ENCODE results near the gene PLXNA4.

PLXNA4 gene

DNA sequence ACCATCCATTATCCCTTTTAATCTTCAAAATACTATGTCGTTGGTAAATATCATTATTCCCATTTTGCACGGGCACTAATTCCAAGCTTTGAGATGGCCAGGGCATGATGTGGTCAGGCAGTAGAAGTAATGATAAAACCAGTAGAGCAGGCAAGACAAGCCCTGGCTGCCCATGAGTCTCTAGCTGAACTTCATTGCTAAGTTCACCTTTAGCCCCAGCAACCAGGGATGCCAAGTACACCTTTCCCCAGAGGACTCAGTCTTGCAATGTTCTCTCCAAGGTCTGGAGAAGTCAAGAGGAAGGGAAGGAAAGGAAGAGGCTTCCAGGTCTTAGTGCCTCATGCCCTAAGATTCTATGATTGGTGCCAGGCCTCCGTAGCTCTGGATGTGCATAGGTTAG is 203.2 kb downstream of the PLXNA4 start:
- no peak for DNase-seq
- no peaks in the 10 kb centered on the region for H3K9me3 ChIP-seq (ENCODE audit: control insufficient read depth, low read length)

DNA sequence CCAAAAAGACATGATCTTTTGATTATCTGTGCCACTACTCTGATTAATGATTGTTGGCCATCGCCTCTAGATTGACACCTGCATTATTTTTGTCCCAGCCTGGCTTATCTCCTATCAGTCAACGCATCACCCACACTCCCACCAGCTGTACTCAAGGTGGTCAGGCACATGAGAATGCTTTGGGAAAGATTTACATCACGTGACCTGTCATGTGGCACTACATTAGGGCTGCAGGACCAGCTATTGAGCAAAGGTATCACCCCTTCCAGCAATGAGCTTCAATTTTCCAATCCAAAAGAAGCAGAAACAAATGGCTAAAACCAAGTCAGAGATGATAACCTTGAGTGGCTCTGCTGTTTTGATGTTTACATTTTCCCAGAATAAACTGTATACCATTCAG is 204.3 kb downstream of the PLXNA4 start:
- H2BK120ac ChIP-seq (ENCODE audit: low read depth, low read length) = no peak overlapping the region
- no peak overlapping the region for H2AFZ ChIP-seq (ENCODE audit: low read depth, low read length)
- no peak overlapping the region for H3K9ac ChIP-seq (ENCODE audit: low read length)
- H3K14ac ChIP-seq (ENCODE audit: low read length in 2 of 2) = no peak overlapping the region
- H3K4me3 ChIP-seq (ENCODE audit: insufficient read depth in 1 of 2, low read depth in 1 of 2, low read length in 2 of 2) = no peak overlapping the region
- WGBS = 63% methylated on average over 3 of the region's 3 CpGs
- H3K79me1 ChIP-seq (replicated peaks; ENCODE audit: low read length, poor library complexity, severe bottlenecking) = no peaks in the 10 kb centered on the region
- no peak overlapping the region for H3K23ac ChIP-seq (ENCODE audit: low read length in 2 of 2)
- no peak overlapping the region for H3K4ac ChIP-seq (ENCODE audit: low read depth in 1 of 2, low read length in 2 of 2)
- no peak overlapping the region for H2BK5ac ChIP-seq (ENCODE audit: low read depth, low read length, poor library complexity, severe bottlenecking)
- H3K27me3 ChIP-seq (ENCODE audit: control insufficient read depth in 1 of 2, insufficient read depth in 1 of 2, low read length in 2 of 2) = peaks cover 0 to 3% of the 10 kb centered on the region in 2 experiments
- H3K27ac ChIP-seq (ENCODE audit: low read length, poor library complexity, severe bottlenecking) = no peak overlapping the region
- H3K9me3 ChIP-seq (ENCODE audit: control insufficient read depth, low read length) = no peaks in the 10 kb centered on the region
- no peaks in the 10 kb centered on the region for H3K4me1 ChIP-seq (ENCODE audit: control insufficient read depth, insufficient read depth, low read depth, low read length)
- H3K18ac ChIP-seq (ENCODE audit: low read depth in 1 of 2, low read length in 2 of 2) = no peak overlapping the region
- H3K36me3 ChIP-seq (ENCODE audit: control insufficient read depth in 1 of 2, insufficient read depth in 2 of 2, low read depth in 1 of 2, low read length in 2 of 2) = no peaks in the 10 kb centered on the region
- no peak overlapping the region for H4K91ac ChIP-seq (ENCODE audit: low read length)
- H2BK15ac ChIP-seq (ENCODE audit: low read depth, poor library complexity, severe bottlenecking) = no peak overlapping the region
- DNase-seq = no peak
- no peak overlapping the region for H4K8ac ChIP-seq (ENCODE audit: low read length)
- no peak overlapping the region for H3K4me2 ChIP-seq (ENCODE audit: low read length, poor library complexity, severe bottlenecking)
- H2BK12ac ChIP-seq (ENCODE audit: low read length in 2 of 2) = no peak overlapping the region
- H2AK5ac ChIP-seq (ENCODE audit: low read length, severe bottlenecking) = no peak overlapping the region

More for the DNA sequence above, 203.2 kb downstream of the PLXNA4 start:
- no peak overlapping the region for H2BK15ac ChIP-seq (ENCODE audit: low read depth, poor library complexity, severe bottlenecking)
- 89% methylated on average over 3 of the region's 3 CpGs for WGBS
- H3K4me3 ChIP-seq (ENCODE audit: insufficient read depth in 1 of 2, low read depth in 1 of 2, low read length in 2 of 2) = no peak overlapping the region
- H3K18ac ChIP-seq (ENCODE audit: low read depth in 1 of 2, low read length in 2 of 2) = no peak overlapping the region
- peaks cover 0 to 3% of the 10 kb centered on the region in 2 experiments for H3K27me3 ChIP-seq (ENCODE audit: control insufficient read depth in 1 of 2, insufficient read depth in 1 of 2, low read length in 2 of 2)
- H2BK120ac ChIP-seq (ENCODE audit: low read depth, low read length) = no peak overlapping the region
- H3K14ac ChIP-seq (ENCODE audit: low read length in 2 of 2) = no peak overlapping the region
- no peak overlapping the region for H3K4me2 ChIP-seq (ENCODE audit: low read length, poor library complexity, severe bottlenecking)
- H3K36me3 ChIP-seq (ENCODE audit: control insufficient read depth in 1 of 2, insufficient read depth in 2 of 2, low read depth in 1 of 2, low read length in 2 of 2) = no peaks in the 10 kb centered on the region
- no peak overlapping the region for H3K23ac ChIP-seq (ENCODE audit: low read length in 2 of 2)
- no peak overlapping the region for H2BK12ac ChIP-seq (ENCODE audit: low read length in 2 of 2)
- no peak overlapping the region for H2AFZ ChIP-seq (ENCODE audit: low read depth, low read length)
- no peak overlapping the region for H3K27ac ChIP-seq (ENCODE audit: low read length, poor library complexity, severe bottlenecking)
- H2AK5ac ChIP-seq (ENCODE audit: low read length, severe bottlenecking) = no peak overlapping the region
- no peak overlapping the region for H2BK5ac ChIP-seq (ENCODE audit: low read depth, low read length, poor library complexity, severe bottlenecking)
- H4K8ac ChIP-seq (ENCODE audit: low read length) = no peak overlapping the region
- no peaks in the 10 kb centered on the region for H3K4me1 ChIP-seq (ENCODE audit: control insufficient read depth, insufficient read depth, low read depth, low read length)
- H4K91ac ChIP-seq (ENCODE audit: low read length) = no peak overlapping the region
- H3K4ac ChIP-seq (ENCODE audit: low read depth in 1 of 2, low read length in 2 of 2) = no peak overlapping the region
- H3K9ac ChIP-seq (ENCODE audit: low read length) = no peak overlapping the region
- H3K79me1 ChIP-seq (replicated peaks; ENCODE audit: low read length, poor library complexity, severe bottlenecking) = no peaks in the 10 kb centered on the region

DNA sequence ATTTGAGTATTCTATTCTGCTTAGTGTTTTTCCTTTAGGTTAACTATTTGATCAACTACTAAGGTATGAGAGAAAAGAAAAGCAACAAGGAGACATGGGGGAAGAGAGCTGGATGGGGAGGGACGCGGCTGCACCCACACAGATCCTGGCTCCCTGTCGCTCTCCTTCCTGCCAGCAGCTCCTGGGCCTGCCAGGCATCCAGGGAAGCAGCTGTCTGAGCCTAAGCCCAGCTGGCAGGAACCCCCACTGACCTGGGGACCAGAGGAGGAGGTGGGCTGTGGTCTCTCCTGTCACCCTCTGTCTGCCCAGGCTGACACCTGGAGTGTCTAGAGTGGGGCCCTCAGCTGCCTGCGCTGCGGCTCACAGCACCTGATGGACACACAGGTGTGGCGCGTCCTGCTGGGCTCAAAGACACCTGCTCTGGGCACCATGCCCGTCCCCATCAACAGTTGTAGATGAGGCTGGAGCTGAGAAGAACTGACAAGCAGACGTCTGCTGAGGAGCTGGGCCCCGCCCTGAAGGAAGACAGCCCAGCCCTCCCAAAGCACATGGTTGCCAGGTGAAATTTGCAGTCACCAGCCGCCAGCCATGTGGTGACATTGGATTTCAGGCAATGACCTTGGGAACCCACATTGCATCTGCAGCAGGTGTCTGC is 207.9 kb downstream of the PLXNA4 start:
- Histone ChIP-seq H2BK15ac (ENCODE audit: low read depth, poor library complexity, severe bottlenecking) (no peak overlapping the region), H3K4ac (ENCODE audit: low read depth in 1 of 2, low read length in 2 of 2) (no peak overlapping the region), H3K9ac (ENCODE audit: low read length) (no peak overlapping the region), H3K79me1 (replicated peaks; ENCODE audit: low read length, poor library complexity, severe bottlenecking) (no peaks in the 10 kb centered on the region), H3K4me3 (ENCODE audit: insufficient read depth in 1 of 2, low read depth in 1 of 2, low read length in 2 of 2) (no peak overlapping the region), H3K4me2 (ENCODE audit: low read length, poor library complexity, severe bottlenecking) (no peak overlapping the region), H2AK5ac (ENCODE audit: low read length, severe bottlenecking) (no peak overlapping the region), H3K14ac (ENCODE audit: low read length in 2 of 2) (no peak overlapping the region), H2BK5ac (ENCODE audit: low read depth, low read length, poor library complexity, severe bottlenecking) (no peak overlapping the region), H2BK120ac (ENCODE audit: low read depth, low read length) (no peak overlapping the region), H3K27me3 (ENCODE audit: control insufficient read depth in 1 of 2, insufficient read depth in 1 of 2, low read length in 2 of 2) (peaks cover 0 to 3% of the 10 kb centered on the region in 2 experiments), H3K4me1 (ENCODE audit: control insufficient read depth, insufficient read depth, low read depth, low read length) (no peaks in the 10 kb centered on the region), H3K9me3 (ENCODE audit: control insufficient read depth, low read length) (no peaks in the 10 kb centered on the region), H4K91ac (ENCODE audit: low read length) (no peak overlapping the region), H3K18ac (ENCODE audit: low read depth in 1 of 2, low read length in 2 of 2) (no peak overlapping the region), H2AFZ (ENCODE audit: low read depth, low read length) (no peak overlapping the region), H3K36me3 (ENCODE audit: control insufficient read depth in 1 of 2, insufficient read depth in 2 of 2, low read depth in 1 of 2, low read length in 2 of 2) (no peaks in the 10 kb centered on the region), H3K27ac (ENCODE audit: low read length, poor library complexity, severe bottlenecking) (no peak overlapping the region), H4K8ac (ENCODE audit: low read length) (no peak overlapping the region), H2BK12ac (ENCODE audit: low read length in 2 of 2) (no peak overlapping the region), H3K23ac (ENCODE audit: low read length in 2 of 2) (no peak overlapping the region)
- DNase-seq = no peak
- 87% methylated on average over 11 of the region's 11 CpGs for WGBS

DNA sequence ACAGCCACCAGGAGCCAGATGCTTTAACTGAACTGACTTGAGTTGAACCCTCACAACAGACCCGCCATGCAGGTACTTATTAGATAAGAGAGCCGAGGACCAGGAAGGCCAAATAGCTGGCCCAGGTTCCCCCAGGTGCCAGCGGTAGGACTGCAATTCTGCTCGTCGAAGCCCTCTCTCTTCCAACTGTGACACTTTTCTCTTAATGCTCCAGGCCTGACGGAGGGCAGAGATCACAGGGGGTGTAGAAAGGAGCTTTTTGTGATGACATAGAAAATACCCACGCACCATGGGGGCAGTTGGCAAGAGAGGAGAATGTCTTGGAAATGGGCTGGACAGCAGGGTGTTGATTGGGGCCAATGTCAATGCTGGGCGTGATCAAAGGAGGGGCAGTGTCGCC is 208.5 kb downstream of the PLXNA4 start:
- Histone ChIP-seq H3K79me1 (replicated peaks; ENCODE audit: low read length, poor library complexity, severe bottlenecking) (no peaks in the 10 kb centered on the region), H3K9ac (ENCODE audit: low read length) (no peak overlapping the region)
- WGBS = 89% methylated on average over 6 of the region's 9 CpGs

More for the DNA sequence above, 208.5 kb downstream of the PLXNA4 start:
- Histone ChIP-seq H4K8ac (ENCODE audit: low read length) (no peak overlapping the region), H2BK120ac (ENCODE audit: low read depth, low read length) (no peak overlapping the region), H2BK15ac (ENCODE audit: low read depth, poor library complexity, severe bottlenecking) (no peak overlapping the region), H2BK12ac (ENCODE audit: low read length in 2 of 2) (no peak overlapping the region), H3K4me1 (ENCODE audit: control insufficient read depth, insufficient read depth, low read depth, low read length) (no peaks in the 10 kb centered on the region), H2AK5ac (ENCODE audit: low read length, severe bottlenecking) (no peak overlapping the region), H3K36me3 (ENCODE audit: control insufficient read depth in 1 of 2, insufficient read depth in 2 of 2, low read depth in 1 of 2, low read length in 2 of 2) (no peaks in the 10 kb centered on the region), H3K27ac (ENCODE audit: low read length, poor library complexity, severe bottlenecking) (no peak overlapping the region), H3K27me3 (ENCODE audit: control insufficient read depth in 1 of 2, insufficient read depth in 1 of 2, low read length in 2 of 2) (peaks cover 0 to 3% of the 10 kb centered on the region in 2 experiments), H3K4me3 (ENCODE audit: insufficient read depth in 1 of 2, low read depth in 1 of 2, low read length in 2 of 2) (no peak overlapping the region), H4K91ac (ENCODE audit: low read length) (no peak overlapping the region), H3K18ac (ENCODE audit: low read depth in 1 of 2, low read length in 2 of 2) (no peak overlapping the region), H2AFZ (ENCODE audit: low read depth, low read length) (no peak overlapping the region), H3K4ac (ENCODE audit: low read depth in 1 of 2, low read length in 2 of 2) (no peak overlapping the region), H2BK5ac (ENCODE audit: low read depth, low read length, poor library complexity, severe bottlenecking) (no peak overlapping the region), H3K4me2 (ENCODE audit: low read length, poor library complexity, severe bottlenecking) (no peak overlapping the region), H3K14ac (ENCODE audit: low read length in 2 of 2) (no peak overlapping the region), H3K9me3 (ENCODE audit: control insufficient read depth, low read length) (no peaks in the 10 kb centered on the region), H3K23ac (ENCODE audit: low read length in 2 of 2) (no peak overlapping the region)
- no peak for DNase-seq
